ENCODE results near the gene FIBP. TPM values are rescaled to one million over a fixed set of nuclear protein-coding genes. Genes with fewer than 3 reads are reported as not detected.
"Not testable (repeated sequence)": the region's sequence is repeated elsewhere in the genome, so short reads cannot be mapped to it uniquely, and the experiment has no call there.

Gene FIBP
- total RNA-seq, 1 experiment from 2014 or later, result 60.8 TPM

- peak; percentile 68 for DNase-seq (ENCODE audit: low read depth, low spot score)
- in situ Hi-C loops (cut with HindIII; ENCODE audit: low pct_unique_long_range_greater_than_20kb, low sequenced_read_pairs), result no loop called here
Measured at GRCh38 chr11:65856689-65857499, 31.4 kb downstream of the FIBP start.

- DNase-seq (ENCODE audit: low read depth, low spot score), result no peak
- in situ Hi-C loops (cut with HindIII; ENCODE audit: low pct_unique_long_range_greater_than_20kb, low sequenced_read_pairs), result no loop called here
Measured at GRCh38 chr11:65855927-65856363, 32.3 kb downstream of the FIBP start.

- in situ Hi-C loops (cut with HindIII; ENCODE audit: low pct_unique_long_range_greater_than_20kb, low sequenced_read_pairs), result no loop called here
- DNase-seq (ENCODE audit: low read depth, low spot score), result no peak
Measured at GRCh38 chr11:65854852-65855837, 33.1 kb downstream of the FIBP start.

GRCh38 chr11:65854161-65854592 lies 34.1 kb downstream of the FIBP start:
- DNase-seq (ENCODE audit: low read depth, low spot score), result no peak
- in situ Hi-C loops (cut with HindIII; ENCODE audit: low pct_unique_long_range_greater_than_20kb, low sequenced_read_pairs), result no loop called here

- in situ Hi-C loops (cut with HindIII; ENCODE audit: low pct_unique_long_range_greater_than_20kb, low sequenced_read_pairs), result no loop called here
- no peak for DNase-seq (ENCODE audit: low read depth, low spot score)
Measured at GRCh38 chr11:65853246-65853979, 34.9 kb downstream of the FIBP start.

GRCh38 chr11:65852508-65853245 lies 35.6 kb downstream of the FIBP start:
- no peak for DNase-seq (ENCODE audit: low read depth, low spot score)
- in situ Hi-C loops (cut with HindIII; ENCODE audit: low pct_unique_long_range_greater_than_20kb, low sequenced_read_pairs), result no loop called here

GRCh38 chr11:65851811-65852507 lies 36.3 kb downstream of the FIBP start:
- in situ Hi-C loops (cut with HindIII; ENCODE audit: low pct_unique_long_range_greater_than_20kb, low sequenced_read_pairs), result no loop called here
- DNase-seq (ENCODE audit: low read depth, low spot score), result no peak

GRCh38 chr11:65851083-65851579 lies 37.1 kb downstream of the FIBP start:
- in situ Hi-C loops (cut with HindIII; ENCODE audit: low pct_unique_long_range_greater_than_20kb, low sequenced_read_pairs), result no loop called here
- peak; percentile 52 for DNase-seq (ENCODE audit: low read depth, low spot score)

- in situ Hi-C loops (cut with HindIII; ENCODE audit: low pct_unique_long_range_greater_than_20kb, low sequenced_read_pairs), result no loop called here
- DNase-seq (ENCODE audit: low read depth, low spot score), result no peak
Measured at GRCh38 chr11:65850217-65851082, 37.8 kb downstream of the FIBP start.

GRCh38 chr11:65849771-65850216 lies 38.5 kb downstream of the FIBP start:
- DNase-seq (ENCODE audit: low read depth, low spot score), result no peak
- in situ Hi-C loops (cut with HindIII; ENCODE audit: low pct_unique_long_range_greater_than_20kb, low sequenced_read_pairs), result no loop called here

GRCh38 chr11:65849366-65849765 lies 38.9 kb downstream of the FIBP start:
- in situ Hi-C loops (cut with HindIII; ENCODE audit: low pct_unique_long_range_greater_than_20kb, low sequenced_read_pairs), result no loop called here
- DNase-seq (ENCODE audit: low read depth, low spot score), result no peak

GRCh38 chr11:65848693-65849092 lies 39.6 kb downstream of the FIBP start:
- DNase-seq (ENCODE audit: low read depth, low spot score); in situ Hi-C loops (cut with HindIII; ENCODE audit: low pct_unique_long_range_greater_than_20kb, low sequenced_read_pairs): not testable (repeated sequence)

- in situ Hi-C loops (cut with HindIII; ENCODE audit: low pct_unique_long_range_greater_than_20kb, low sequenced_read_pairs), result no loop called here
- no peak for DNase-seq (ENCODE audit: low read depth, low spot score)
Measured at GRCh38 chr11:65847746-65848145, 40.5 kb downstream of the FIBP start.

- in situ Hi-C loops (cut with HindIII; ENCODE audit: low pct_unique_long_range_greater_than_20kb, low sequenced_read_pairs), result no loop called here
- no peak for DNase-seq (ENCODE audit: low read depth, low spot score)
Measured at GRCh38 chr11:65844231-65844872, 43.9 kb downstream of the FIBP start.

- in situ Hi-C loops (cut with HindIII; ENCODE audit: low pct_unique_long_range_greater_than_20kb, low sequenced_read_pairs), result no loop called here
- DNase-seq (ENCODE audit: low read depth, low spot score), result no peak
Measured at GRCh38 chr11:65843811-65844210, 44.5 kb downstream of the FIBP start.

Data from SK-MEL-5 (cell line).